IMR-90 (cell line): Measurements from ENCODE around the gene MEGF11. TPM values are rescaled to one million over a fixed set of nuclear protein-coding genes. Genes with fewer than 3 reads are reported as not detected.

Experiments
- ATAC-seq: fragments of 200-7000 bp; cut with Tn5 transposase; 2 replicates; pipeline ENCODE4 v1.9.1; 2020; ENCODE audit warnings: low read depth, mild to moderate bottlenecking, moderate library complexity
- BruUV-seq: library from RNA; stranded (reverse); fragments of 400-500 nt; replicated peaks from 2 replicates; lab custom pipeline; 2021; lab: Mats Ljungman, UMichigan
- CTCF ChIA-PET: fragments of 300-600 bp; formaldehyde crosslinking; extraction: SDS; loops from one replicate; lab custom pipeline; 2021; ENCODE audit warnings: antibody characterized with exemption; lab: Yijun Ruan, JAX
- POLR2A ChIA-PET: fragments of 300-600 bp; sonication (Branson Sonifier 250); formaldehyde crosslinking; loops from one replicate; lab custom pipeline; 2022; ENCODE audit warnings: antibody characterized with exemption; ENCODE audit not compliant: unreplicated experiment; lab: Charles Lee
- DNase-seq: peaks from one replicate; pipeline ENCODE4 v3.0.0; 2013
- H2AFZ ChIP-seq: replicated peaks from 2 replicates; pipeline ENCODE3; 2013; ENCODE audit warnings: low read length, mild to moderate bottlenecking; ENCODE audit not compliant: poor library complexity
- H2AK5ac ChIP-seq: 2 replicates; pipeline ENCODE4 v1.6.1; 2013; ENCODE audit warnings: low read depth, low read length, inconsistent platforms
- H2AK9ac ChIP-seq: replicated peaks from 2 replicates; pipeline ENCODE3; 2013; ENCODE audit warnings: mild to moderate bottlenecking, low read depth, low read length, moderate library complexity; ENCODE audit not compliant: poor library complexity
- H2BK120ac ChIP-seq: 2 replicates; pipeline ENCODE4 v1.6.1; 2013; ENCODE audit warnings: low read depth, low read length, inconsistent platforms
- H2BK15ac ChIP-seq: 3 replicates; pipeline ENCODE4 v1.6.1; 2013; ENCODE audit warnings: low read depth, low read length, inconsistent platforms
- H2BK20ac ChIP-seq: 2 replicates; pipeline ENCODE4 v1.6.1; 2013; ENCODE audit warnings: low read depth, mild to moderate bottlenecking, inconsistent platforms, low read length, moderate library complexity
- H2BK5ac ChIP-seq: 2 replicates; pipeline ENCODE4 v1.6.1; 2013; ENCODE audit warnings: mild to moderate bottlenecking, low read depth, low read length, inconsistent platforms; ENCODE audit not compliant: poor library complexity, severe bottlenecking
- H3K14ac ChIP-seq: replicated peaks from 2 replicates; pipeline ENCODE4 v1.6.1; 2013; ENCODE audit warnings: low read depth, low read length, inconsistent platforms
- H3K18ac ChIP-seq: 2 replicates; pipeline ENCODE4 v1.6.1; 2013; ENCODE audit warnings: low read depth, low read length, control low read depth
- H3K23ac ChIP-seq: 2 replicates; pipeline ENCODE4 v1.6.1; 2013; ENCODE audit warnings: low read depth, low read length, inconsistent platforms
- H3K27ac ChIP-seq: 2 replicates; pipeline ENCODE4 v1.5.1; 2013; ENCODE audit warnings: mild to moderate bottlenecking, control low read depth, low read length; ENCODE audit not compliant: insufficient read depth
- H3K27me3 ChIP-seq: 2 replicates; pipeline ENCODE4 v1.6.1; 2013; ENCODE audit warnings: low read length; ENCODE audit not compliant: control insufficient read depth, insufficient read depth
- H3K36me3 ChIP-seq: 2 replicates; pipeline ENCODE4 v1.6.1; 2013; ENCODE audit warnings: low read length, mixed read lengths; ENCODE audit not compliant: control insufficient read depth, insufficient read depth
- H3K4ac ChIP-seq: 2 replicates; pipeline ENCODE4 v1.6.1; 2013; ENCODE audit warnings: low read depth, low read length, inconsistent platforms
- H3K4me1 ChIP-seq: 2 replicates; pipeline ENCODE4 v1.6.1; 2013; ENCODE audit warnings: low read length, mixed read lengths; ENCODE audit not compliant: control insufficient read depth, insufficient read depth
- H3K4me2 ChIP-seq: 2 replicates; pipeline ENCODE4 v1.6.1; 2013; ENCODE audit warnings: low read depth, mild to moderate bottlenecking, control low read depth, low read length, moderate library complexity
- H3K4me3 ChIP-seq: 2 replicates; pipeline ENCODE4 v1.5.1; 2013; ENCODE audit warnings: low read depth, mild to moderate bottlenecking, control low read depth, low read length, moderate library complexity; ENCODE audit not compliant: insufficient read depth
- H3K56ac ChIP-seq: 2 replicates; pipeline ENCODE4 v1.6.1; 2013; ENCODE audit warnings: low read length, inconsistent platforms; ENCODE audit not compliant: insufficient read depth; ENCODE audit errors: extremely low read depth
- H3K79me1 ChIP-seq, 2 experiments: 2 replicates each; pipeline ENCODE4 v1.6.1; 2013; ENCODE audit warnings: low read length in 2 of 2, inconsistent platforms in 1 of 2, low read depth in 1 of 2
- H3K9ac ChIP-seq: 2 replicates; pipeline ENCODE4 v1.6.1; 2013; ENCODE audit warnings: low read depth, low read length, control low read depth
- H3K9me1 ChIP-seq: 2 replicates; pipeline ENCODE4 v1.6.1; 2013; ENCODE audit warnings: low read length, inconsistent platforms; ENCODE audit not compliant: insufficient read depth
- H3K9me3 ChIP-seq: 2 replicates; pipeline ENCODE4 v1.6.1; 2013; ENCODE audit warnings: low read length; ENCODE audit not compliant: control insufficient read depth, insufficient read depth
- H4K20me1 ChIP-seq: 2 replicates; pipeline ENCODE4 v1.6.1; 2013; ENCODE audit warnings: low read length, inconsistent platforms; ENCODE audit not compliant: insufficient read depth
- H4K5ac ChIP-seq: 2 replicates; pipeline ENCODE4 v1.6.1; 2013; ENCODE audit warnings: mild to moderate bottlenecking, low read depth, low read length, control low read depth
- H4K8ac ChIP-seq, 2 experiments: 2 replicates each; pipeline ENCODE4 v1.6.1; 2013; ENCODE audit warnings: low read depth in 2 of 2, low read length in 2 of 2, control low read depth in 1 of 2, inconsistent platforms in 1 of 2
- H4K91ac ChIP-seq: 2 replicates; pipeline ENCODE4 v1.6.1; 2013; ENCODE audit warnings: low read depth, low read length, inconsistent platforms; ENCODE audit not compliant: insufficient read depth
- CHD1 ChIP-seq: IDR thresholded peaks from 2 replicates; pipeline ENCODE4 v1.6.1; 2012; ENCODE audit warnings: low read depth, low read length, improper control_type of control experiment
- WGBS, 2 experiments: methylation state at CpG; one replicate each; pipeline versions ENCODE4 v1.1.5 to v1.1.7; 2013; ENCODE audit warnings: missing lambda C conversion rate in 2 of 2; ENCODE audit not compliant: insufficient read length in 1 of 2; ENCODE audit errors: extremely low coverage in 2 of 2; 5-methylcytosine and 5-hydroxymethylcytosine counted together
- dilution Hi-C: fragments of 300-500 bp; cut with HindIII; formaldehyde crosslinking; loops from one replicate; pipeline ENCODE4 v1.14.3; 2018; ENCODE audit warnings: low sequenced_read_pairs; ENCODE audit not compliant: unreplicated experiment
- in situ Hi-C: fragments of 300-500 bp; cut with MboI; formaldehyde crosslinking; loops from 3 replicates; pipeline ENCODE4 v1.14.3; 2019; ENCODE audit warnings: low sequenced_read_pairs, inconsistent platforms, mixed read lengths
- intact Hi-C: fragments of 100-400 bp; cut with micrococcal nuclease; formaldehyde crosslinking; loops from 2 replicates; pipeline ENCODE4 v1.10.0; 2022
- polyA plus RNA-seq, 3 experiments: library from polyadenylated mRNA; depleted of rRNA; stranded (reverse); fragments of >200 nt; gene quantifications; 2 replicates each; pipeline ENCODE4 v1.2.3, GENCODE V29; 2012; ENCODE audit warnings: low replicate concordance in 1 of 3
- total RNA-seq: library from RNA; depleted of rRNA; stranded (reverse); fragments of >200 nt; gene quantifications from 2 replicates; pipeline ENCODE4 v1.2.3, GENCODE V29; 2012

The MEGF11 gene
- total and polyA plus RNA-seq, 2 of the 4 experiments (the other 2 are of a cell fraction): not detected

GRCh38 chr15:66238318-66238717, 15.2 kb downstream of the MEGF11 start:
- intact Hi-C loops: no loop called here
- Histone ChIP-seq H3K36me3 (no peaks in the 10 kb centered on the region), H2AFZ (no peak overlapping the region), H4K8ac (no peak overlapping the region), H4K91ac (no peak overlapping the region), H3K9me1 (no peaks in the 10 kb centered on the region; the same call in 1 of the 2 replicates), H3K4me1 (no peaks in the 10 kb centered on the region), H3K27me3 (peaks cover 45% of the 10 kb centered on the region), H3K79me1 (no peaks in the 10 kb centered on the region), H3K14ac (no peak overlapping the region), H3K56ac (no peak overlapping the region), H3K18ac (no peak overlapping the region), H4K20me1 (no peaks in the 10 kb centered on the region), H2BK5ac (no peak overlapping the region), H3K4ac (no peak overlapping the region), H2BK15ac (no peak overlapping the region), H3K4me2 (no peak overlapping the region), H2AK5ac (no peak overlapping the region), H3K23ac (no peak overlapping the region), H3K27ac (no peak overlapping the region), H2AK9ac (no peak overlapping the region), H4K5ac (no peak overlapping the region), H2BK120ac (no peak overlapping the region), H3K9me3 (no peaks in the 10 kb centered on the region), H3K4me3 (no peak overlapping the region), H3K9ac (no peak overlapping the region), H2BK20ac (no peak overlapping the region)
- ChIA-PET CTCF (no interaction called here), POLR2A (no interaction called here)
- no peak for ATAC-seq
- in situ Hi-C loops: no loop called here
- TF ChIP-seq CHD1: no peak
- 60% methylated on average over 1 of the region's 5 CpGs; no CpG with 5 or more reads in 1 of the 2 experiments for WGBS, 2 experiments
- BruUV-seq: no TSS peak
- dilution Hi-C loops: no loop called here
- no peak for DNase-seq
